Stomach (tissue), 4 donors: ENCODE results near the gene FAM72B.
"Not testable (repeated sequence)": the region's sequence is repeated elsewhere in the genome, so short reads cannot be mapped to it uniquely, and the experiment has no call there.

Experiments
- EP300 ChIP-seq: sonication (generic); formaldehyde crosslinking; IDR thresholded peaks from one replicate; pipeline ENCODE4 v1.6.1; 2017; ENCODE audit warnings: antibody characterized with exemption
- POLR2A ChIP-seq, 4 donors: fragments of 450-650 bp; IDR thresholded peaks; one replicate each; pipeline ENCODE4 v1.6.1; 2016; ENCODE audit warnings: antibody characterized with exemption in 4 of 4, control low read depth in 2 of 4, mild to moderate bottlenecking in 1 of 4, moderate library complexity in 1 of 4
- POLR2AphosphoS5 ChIP-seq, 3 donors: sonication (generic); formaldehyde crosslinking; IDR thresholded peaks; one replicate each; pipeline ENCODE4 v1.6.1; 2016; ENCODE audit warnings: antibody characterized with exemption in 3 of 3
- TF ChIP-seq, protein P1 (sequence below), 7 experiments: fragments of 450-650 bp in 4 of 7; fragments of 200-600 bp in 3 of 7; sonication (generic) in 3 of 7; IDR thresholded peaks; one replicate each; pipeline ENCODE4 v1.5.1; 2016 to 2019; ENCODE audit warnings: antibody characterized with exemption in 7 of 7, control low read depth in 2 of 7, mild to moderate bottlenecking in 1 of 7

- TF ChIP-seq EP300; POLR2A (IDR thresholded peaks at IDR 0.05); POLR2AphosphoS5 (IDR thresholded peaks at IDR 0.05): not testable (repeated sequence)
- TF ChIP-seq, protein P1, sequence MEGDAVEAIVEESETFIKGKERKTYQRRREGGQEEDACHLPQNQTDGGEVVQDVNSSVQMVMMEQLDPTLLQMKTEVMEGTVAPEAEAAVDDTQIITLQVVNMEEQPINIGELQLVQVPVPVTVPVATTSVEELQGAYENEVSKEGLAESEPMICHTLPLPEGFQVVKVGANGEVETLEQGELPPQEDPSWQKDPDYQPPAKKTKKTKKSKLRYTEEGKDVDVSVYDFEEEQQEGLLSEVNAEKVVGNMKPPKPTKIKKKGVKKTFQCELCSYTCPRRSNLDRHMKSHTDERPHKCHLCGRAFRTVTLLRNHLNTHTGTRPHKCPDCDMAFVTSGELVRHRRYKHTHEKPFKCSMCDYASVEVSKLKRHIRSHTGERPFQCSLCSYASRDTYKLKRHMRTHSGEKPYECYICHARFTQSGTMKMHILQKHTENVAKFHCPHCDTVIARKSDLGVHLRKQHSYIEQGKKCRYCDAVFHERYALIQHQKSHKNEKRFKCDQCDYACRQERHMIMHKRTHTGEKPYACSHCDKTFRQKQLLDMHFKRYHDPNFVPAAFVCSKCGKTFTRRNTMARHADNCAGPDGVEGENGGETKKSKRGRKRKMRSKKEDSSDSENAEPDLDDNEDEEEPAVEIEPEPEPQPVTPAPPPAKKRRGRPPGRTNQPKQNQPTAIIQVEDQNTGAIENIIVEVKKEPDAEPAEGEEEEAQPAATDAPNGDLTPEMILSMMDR (IDR thresholded peaks at IDR 0.05) = not testable (repeated sequence)
Observed at GRCh38 chr1:121226295-121226904, 42.3 kb upstream of the FAM72B start.
